Superior temporal gyrus (tissue), 1 donor: ENCODE measurements around the gene PIGA.
A peak's percentile ranks its signal among the peaks of the same experiment; 100 is the strongest.

Experiments
- DNase-seq: peaks from one replicate; pipeline ENCODE4 v3.0.0-alpha.2; 2016; ENCODE audit errors: extremely low spot score

The PIGA gene

GRCh38 chrX:15335135-15336022 is at the start of gene PIGA:
Gene PIGA, minus strand, starts transcription at chrX:15335523. Its CDS starts 3,593 bp downstream, at chrX:15331930.
- peak; percentile 94 for DNase-seq

- no peak for DNase-seq
Observed at GRCh38 chrX:15384304-15384703, 49.0 kb upstream of the PIGA start, which contains the start of gene VEGFD. Gene VEGFD, minus strand, starts transcription at chrX:15384413. Its CDS starts 467 bp downstream, at chrX:15383946.

- no peak for DNase-seq
Observed at GRCh38 chrX:15382813-15383212, 47.5 kb upstream of the PIGA start.

GRCh38 chrX:15376956-15377355 is 41.6 kb upstream of the PIGA start:
- DNase-seq = no peak

GRCh38 chrX:15373976-15374375 is 38.7 kb upstream of the PIGA start:
- no peak for DNase-seq

- DNase-seq = no peak
Observed at GRCh38 chrX:15366506-15367352, 31.4 kb upstream of the PIGA start.

GRCh38 chrX:15359701-15360100 is 24.4 kb upstream of the PIGA start:
- DNase-seq = no peak

GRCh38 chrX:15358533-15358932 is 23.2 kb upstream of the PIGA start:
- no peak for DNase-seq

- no peak for DNase-seq
Observed at GRCh38 chrX:15356444-15356843, 21.1 kb upstream of the PIGA start.

GRCh38 chrX:15350329-15350996 is 15.1 kb upstream of the PIGA start:
- DNase-seq = no peak

GRCh38 chrX:15349046-15349445 is 13.7 kb upstream of the PIGA start:
- peak; percentile 85 for DNase-seq

- no peak for DNase-seq
Observed at GRCh38 chrX:15345976-15346375, 10.7 kb upstream of the PIGA start.

- DNase-seq = no peak
Observed at GRCh38 chrX:15344106-15344505, 8.8 kb upstream of the PIGA start.

- no peak for DNase-seq
Observed at GRCh38 chrX:15343075-15343476, 7.8 kb upstream of the PIGA start.

GRCh38 chrX:15340867-15341266 is 5.5 kb upstream of the PIGA start:
- DNase-seq = no peak

GRCh38 chrX:15336023-15336413 is 695 bp upstream of the PIGA start:
- no peak for DNase-seq

- no peak for DNase-seq
Observed at GRCh38 chrX:15334561-15334960, 762 bp downstream of the PIGA start.

- DNase-seq = no peak
Observed at GRCh38 chrX:15328821-15329220, 6.5 kb downstream of the PIGA start.

- DNase-seq = no peak
Observed at GRCh38 chrX:15328131-15328530, 7.2 kb downstream of the PIGA start.

- no peak for DNase-seq
Observed at GRCh38 chrX:15322472-15322871, 12.9 kb downstream of the PIGA start.

- no peak for DNase-seq
Observed at GRCh38 chrX:15322072-15322471, 13.3 kb downstream of the PIGA start.

GRCh38 chrX:15321447-15321846 is 13.9 kb downstream of the PIGA start:
- no peak for DNase-seq
